Measurements from ENCODE around the gene UBL3.

DNA sequence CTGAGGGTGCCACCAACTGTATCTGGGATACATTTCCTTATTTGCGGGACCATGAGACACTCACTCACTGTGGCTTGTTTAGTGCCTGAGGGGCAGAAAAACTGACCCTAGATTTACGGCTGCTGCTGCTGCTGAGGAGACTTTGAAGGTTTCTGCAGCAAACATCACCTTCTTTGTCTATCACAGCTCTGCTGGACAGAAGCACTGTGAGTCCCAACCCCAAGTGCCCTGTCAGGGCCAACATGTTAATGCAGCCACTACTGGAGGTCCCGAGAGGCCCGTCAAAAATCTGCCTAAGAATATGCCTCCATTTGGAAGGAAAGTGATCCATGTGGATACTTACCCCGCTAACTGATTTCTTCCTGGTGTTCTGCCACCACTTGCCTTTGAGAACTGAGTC lies 37.3 kb upstream of the UBL3 start:
- TF ChIP-seq EZH2 (IDR thresholded peaks at IDR 0.05): no peak
- TF ChIP-seq CTCF (IDR thresholded peaks at IDR 0.05): no peak

Data from neural progenitor cell (in vitro differentiated cells).